ENCODE measurements around the gene ZNF26. TPM values are rescaled to one million over a fixed set of nuclear protein-coding genes. Genes with fewer than 3 reads are reported as not detected.

ZNF26 gene
- total RNA-seq, 1 donor from 2014 or later = 12.6 TPM

GRCh38 chr12:132949936-132950837 is 36.0 kb upstream of the ZNF26 start:
- H3K9me3 ChIP-seq = peaks cover 64% of the 10 kb centered on the region
- H3K4me1 ChIP-seq = peaks cover 8% of the 10 kb centered on the region
- peaks cover 20% of the 10 kb centered on the region for H3K36me3 ChIP-seq
- ATAC-seq (no peak), DNase-seq (no peak)
- H3K4me3 ChIP-seq = no peak overlapping the region
- H3K27ac ChIP-seq = no peak overlapping the region
- H3K27me3 ChIP-seq (ENCODE audit: low read depth) = no peaks in the 10 kb centered on the region
- intact Hi-C loops (cut with DNase I) = no loop called here
- TF ChIP-seq, protein P1, sequence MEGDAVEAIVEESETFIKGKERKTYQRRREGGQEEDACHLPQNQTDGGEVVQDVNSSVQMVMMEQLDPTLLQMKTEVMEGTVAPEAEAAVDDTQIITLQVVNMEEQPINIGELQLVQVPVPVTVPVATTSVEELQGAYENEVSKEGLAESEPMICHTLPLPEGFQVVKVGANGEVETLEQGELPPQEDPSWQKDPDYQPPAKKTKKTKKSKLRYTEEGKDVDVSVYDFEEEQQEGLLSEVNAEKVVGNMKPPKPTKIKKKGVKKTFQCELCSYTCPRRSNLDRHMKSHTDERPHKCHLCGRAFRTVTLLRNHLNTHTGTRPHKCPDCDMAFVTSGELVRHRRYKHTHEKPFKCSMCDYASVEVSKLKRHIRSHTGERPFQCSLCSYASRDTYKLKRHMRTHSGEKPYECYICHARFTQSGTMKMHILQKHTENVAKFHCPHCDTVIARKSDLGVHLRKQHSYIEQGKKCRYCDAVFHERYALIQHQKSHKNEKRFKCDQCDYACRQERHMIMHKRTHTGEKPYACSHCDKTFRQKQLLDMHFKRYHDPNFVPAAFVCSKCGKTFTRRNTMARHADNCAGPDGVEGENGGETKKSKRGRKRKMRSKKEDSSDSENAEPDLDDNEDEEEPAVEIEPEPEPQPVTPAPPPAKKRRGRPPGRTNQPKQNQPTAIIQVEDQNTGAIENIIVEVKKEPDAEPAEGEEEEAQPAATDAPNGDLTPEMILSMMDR (IDR thresholded peaks at IDR 0.05) = no peak

DNA sequence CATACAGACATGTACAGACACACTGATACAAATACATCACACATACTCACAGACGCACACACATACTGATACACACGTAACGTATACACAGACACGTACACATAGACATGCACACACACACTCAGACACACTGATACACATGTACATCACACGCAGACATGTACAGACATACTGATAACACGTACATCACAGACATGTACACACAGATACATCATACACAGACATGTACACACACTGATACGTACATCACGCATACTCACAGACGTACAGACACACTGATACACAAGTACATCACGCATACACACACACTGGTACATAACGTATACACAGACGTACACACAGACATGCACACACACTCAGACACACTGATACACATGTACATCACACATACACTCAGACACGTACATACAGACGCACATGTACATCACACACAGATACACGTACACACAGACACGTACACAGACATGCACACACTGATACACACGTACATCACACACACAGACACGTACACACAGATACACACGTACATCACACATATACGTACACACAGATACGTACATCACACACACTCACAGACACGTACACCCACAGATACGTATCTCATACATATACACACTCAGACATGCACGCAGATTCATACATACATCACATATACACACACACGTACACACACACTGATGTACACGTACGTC is 35.2 kb upstream of the ZNF26 start:
- H3K27ac ChIP-seq = no peak overlapping the region
- no peaks in the 10 kb centered on the region for H3K27me3 ChIP-seq (ENCODE audit: low read depth)
- TF ChIP-seq, protein P1 (IDR thresholded peaks at IDR 0.05) = no peak
- no peak for DNase-seq
- no peak for ATAC-seq
- H3K4me3 ChIP-seq = no peak overlapping the region
- peaks cover 13% of the 10 kb centered on the region for H3K36me3 ChIP-seq
- H3K4me1 ChIP-seq = peaks cover 11% of the 10 kb centered on the region
- peaks cover 58% of the 10 kb centered on the region for H3K9me3 ChIP-seq
- intact Hi-C loops (cut with DNase I) = no loop called here

DNA sequence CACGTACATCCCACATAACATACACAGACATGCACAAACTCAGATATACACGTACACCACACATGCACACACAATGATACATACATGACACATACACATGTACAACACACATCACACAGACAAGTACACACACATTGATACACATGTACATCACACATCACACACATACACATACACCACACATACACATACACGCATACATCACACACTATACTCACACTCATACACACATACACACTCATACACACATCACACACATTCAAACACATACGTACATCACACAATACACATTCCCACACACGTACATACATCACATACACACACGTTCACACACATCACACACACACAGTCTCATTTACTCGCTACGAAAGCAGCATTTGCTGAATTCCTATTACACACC is 34.5 kb upstream of the ZNF26 start:
- Histone ChIP-seq H3K9me3 (peaks cover 51% of the 10 kb centered on the region), H3K27me3 (ENCODE audit: low read depth) (no peaks in the 10 kb centered on the region), H3K36me3 (peaks cover 9% of the 10 kb centered on the region), H3K27ac (no peak overlapping the region), H3K4me3 (no peak overlapping the region), H3K4me1 (peaks cover 11% of the 10 kb centered on the region)
- ATAC-seq (no peak), DNase-seq (no peak)
- TF ChIP-seq, protein P1 (IDR thresholded peaks at IDR 0.05) = no peak
- intact Hi-C loops (cut with DNase I) = no loop called here

DNA sequence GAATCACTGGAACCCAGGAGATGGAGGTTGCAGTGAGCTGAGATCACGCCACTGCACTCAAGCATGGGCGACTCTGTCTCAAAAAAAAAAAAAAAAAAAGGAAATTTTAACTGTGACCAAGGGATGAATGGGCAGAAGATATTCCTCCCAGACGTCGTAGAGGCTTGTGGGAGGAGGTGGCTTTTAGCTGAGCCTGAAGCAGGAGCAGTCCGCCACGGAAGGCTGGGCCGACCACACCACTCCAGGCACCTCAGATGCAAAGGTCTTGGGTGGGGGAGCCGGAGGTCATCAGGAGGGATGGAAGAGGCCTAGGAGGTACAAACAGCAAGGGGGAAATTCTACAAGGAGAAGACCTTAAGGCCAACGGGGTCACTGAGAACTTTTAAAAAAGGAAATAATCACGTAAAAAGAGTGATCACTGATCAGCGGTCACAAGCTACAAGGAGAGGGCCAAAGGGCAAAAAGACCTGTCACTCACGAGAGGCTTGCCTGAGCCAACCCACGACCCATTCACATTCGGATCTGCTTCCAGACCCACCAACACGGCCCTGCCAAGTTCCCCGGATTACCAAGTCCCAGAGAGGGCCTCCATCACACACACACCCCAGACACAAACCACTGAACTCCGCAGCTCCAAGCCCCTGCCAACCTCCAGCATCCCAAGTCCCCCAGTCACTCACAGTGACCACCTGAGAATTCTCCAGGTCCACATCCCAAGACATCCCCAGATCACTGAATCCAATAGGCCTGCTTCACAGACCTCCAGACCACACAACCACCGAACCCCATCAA is 33.6 kb upstream of the ZNF26 start:
- intact Hi-C loops (cut with DNase I) = no loop called here
- H3K27ac ChIP-seq = no peak overlapping the region
- peaks cover 8% of the 10 kb centered on the region for H3K36me3 ChIP-seq
- DNase-seq (no peak), ATAC-seq (no peak)
- TF ChIP-seq, protein P1 (IDR thresholded peaks at IDR 0.05) = no peak
- peaks cover 19% of the 10 kb centered on the region for H3K4me1 ChIP-seq
- H3K27me3 ChIP-seq (ENCODE audit: low read depth) = no peaks in the 10 kb centered on the region
- no peak overlapping the region for H3K4me3 ChIP-seq
- peaks cover 42% of the 10 kb centered on the region for H3K9me3 ChIP-seq

DNA sequence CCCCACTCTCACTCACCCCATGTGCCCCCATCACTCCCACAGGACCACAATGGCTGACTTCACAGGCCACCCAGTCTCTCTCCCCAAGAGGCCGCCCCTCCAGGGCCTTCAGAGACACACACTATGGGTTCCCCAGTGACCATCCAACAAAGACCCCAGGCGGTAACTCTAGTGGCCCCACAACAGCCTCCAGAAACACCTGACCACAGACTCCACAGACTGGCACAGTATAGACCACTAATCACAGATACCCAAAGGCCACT is 33.1 kb upstream of the ZNF26 start:
- ATAC-seq (no peak), DNase-seq (no peak)
- intact Hi-C loops (cut with DNase I) = no loop called here
- Histone ChIP-seq H3K36me3 (peaks cover 2% of the 10 kb centered on the region), H3K4me3 (no peak overlapping the region), H3K27me3 (ENCODE audit: low read depth) (no peaks in the 10 kb centered on the region), H3K27ac (no peak overlapping the region), H3K9me3 (peaks cover 37% of the 10 kb centered on the region), H3K4me1 (peaks cover 21% of the 10 kb centered on the region)
- TF ChIP-seq, protein P1 (IDR thresholded peaks at IDR 0.05) = no peak

Data from lower lobe of right lung (tissue), 2 donors.